ENCODE measurements around the gene ZNF428. TPM values are rescaled to one million over a fixed set of nuclear protein-coding genes. Genes with fewer than 3 reads are reported as not detected.
A peak's percentile ranks its signal among the peaks of the same experiment; 100 is the strongest.

Gene ZNF428
- total RNA-seq, 2 donors from 2014 or later = 44.3 to 46.8 TPM

- Histone ChIP-seq H3K27ac (ENCODE audit: low read depth, low read length) (no peak overlapping the region), H3K27me3 (ENCODE audit: control insufficient read depth, insufficient read depth, low read length, poor library complexity, severe bottlenecking) (no peaks in the 10 kb centered on the region), H3K9ac (ENCODE audit: extremely low read depth, low read length, poor library complexity, severe bottlenecking) (no peak overlapping the region), H3K4me3 (ENCODE audit: low read length) (no peak overlapping the region), H3K4me1 (ENCODE audit: control insufficient read depth, insufficient read depth, low read length) (no peaks in the 10 kb centered on the region), H3K9me3 (ENCODE audit: control insufficient read depth, low read length) (no peaks in the 10 kb centered on the region), H3K36me3 (ENCODE audit: control insufficient read depth, insufficient read depth, low read length) (peaks cover 11% of the 10 kb centered on the region)
- no peak for DNase-seq
- 95 to 96% methylated on average over 11 to 12 of the region's 12 CpGs for WGBS, 2 experiments (ENCODE audit: insufficient coverage in 1 of 2, insufficient read length in 1 of 2)
- H3K36me3 Mint-ChIP-seq (ENCODE audit: low read depth) = peaks cover 43% of the 10 kb centered on the region
- TF ChIP-seq CTCF (conservative IDR thresholded peaks at IDR 0.05) = no peak
- no peaks in the 10 kb centered on the region for H3K4me1 Mint-ChIP-seq
- peak overlapping the region; percentile 37 for H3K27ac Mint-ChIP-seq
- H3K9me3 Mint-ChIP-seq = no peaks in the 10 kb centered on the region
- H3K4me3 Mint-ChIP-seq = no peak overlapping the region
- no peaks in the 10 kb centered on the region for H3K27me3 Mint-ChIP-seq (ENCODE audit: insufficient read depth)
Observed at GRCh38 chr19:43561139-43561970, 58.1 kb downstream of the ZNF428 start.

- Histone ChIP-seq H3K4me3 (ENCODE audit: low read length) (no peak overlapping the region), H3K27ac (ENCODE audit: low read depth, low read length) (no peak overlapping the region), H3K9ac (ENCODE audit: extremely low read depth, low read length, poor library complexity, severe bottlenecking) (no peak overlapping the region), H3K4me1 (ENCODE audit: control insufficient read depth, insufficient read depth, low read length) (no peaks in the 10 kb centered on the region), H3K27me3 (ENCODE audit: control insufficient read depth, insufficient read depth, low read length, poor library complexity, severe bottlenecking) (no peaks in the 10 kb centered on the region), H3K9me3 (ENCODE audit: control insufficient read depth, low read length) (no peaks in the 10 kb centered on the region), H3K36me3 (ENCODE audit: control insufficient read depth, insufficient read depth, low read length) (peaks cover 15% of the 10 kb centered on the region)
- DNase-seq = peak; percentile 53
- Mint-ChIP-seq H3K36me3 (ENCODE audit: low read depth) (peaks cover 43% of the 10 kb centered on the region), H3K9me3 (no peaks in the 10 kb centered on the region), H3K4me3 (no peak overlapping the region), H3K27ac (peak overlapping the region; percentile 37), H3K4me1 (no peaks in the 10 kb centered on the region), H3K27me3 (ENCODE audit: insufficient read depth) (no peaks in the 10 kb centered on the region)
- WGBS, 2 experiments (ENCODE audit: insufficient coverage in 1 of 2, insufficient read length in 1 of 2) = 88 to 92% methylated on average over 5 to 6 of the region's 6 CpGs
- TF ChIP-seq CTCF (conservative IDR thresholded peaks at IDR 0.05) = peak; percentile 41
Observed at GRCh38 chr19:43560687-43561086, 58.7 kb downstream of the ZNF428 start.

Other genes starting within 250 kb of the ZNF428 start
- gene TEX101, start 204.7 kb downstream of the ZNF428 start, total RNA-seq = under 1 TPM in 1 of 2 donors, not detected in 1; 0.59 TPM
- under 1 TPM; 0.33 to 0.51 TPM for gene LYPD3, start 154.0 kb downstream of the ZNF428 start, total RNA-seq
- gene PHLDB3, start 114.9 kb downstream of the ZNF428 start, total RNA-seq = 10 to 100 TPM in 1 of 2 donors, 1 to 10 TPM in 1; 7.7 to 13.5 TPM
- gene ETHE1, start 92.4 kb downstream of the ZNF428 start, total RNA-seq = 10 to 100 TPM; 13.0 to 15.2 TPM
- under 1 TPM; 0.22 TPM for gene ZNF575, start 86.4 kb downstream of the ZNF428 start, total RNA-seq
- 10 to 100 TPM; 48.8 to 52.1 TPM for gene XRCC1, start 44.1 kb downstream of the ZNF428 start, total RNA-seq
- 10 to 100 TPM in 1 of 2 donors, 1 to 10 TPM in 1; 7.7 to 12.2 TPM for gene PINLYP, start 43.8 kb downstream of the ZNF428 start, total RNA-seq
- 10 to 100 TPM; 39.7 to 46.0 TPM for gene IRGQ, start 23.5 kb downstream of the ZNF428 start, total RNA-seq
- 10 to 100 TPM; 11.9 to 12.1 TPM for gene ZNF576, start 23.0 kb downstream of the ZNF428 start, total RNA-seq
- under 1 TPM; 0.35 to 0.37 TPM for gene SRRM5, start 7.5 kb downstream of the ZNF428 start, total RNA-seq
- gene CADM4, start 20.2 kb upstream of the ZNF428 start, total RNA-seq = 10 to 100 TPM in 1 of 2 donors, 1 to 10 TPM in 1; 9.3 to 19.9 TPM
- 10 to 100 TPM; 14.7 to 21.5 TPM for gene PLAUR, start 50.5 kb upstream of the ZNF428 start, total RNA-seq
- not detected for gene IRGC, start 96.4 kb upstream of the ZNF428 start, total RNA-seq
- gene SMG9, start 135.3 kb upstream of the ZNF428 start, total RNA-seq = 10 to 100 TPM; 44.6 to 53.8 TPM
- gene KCNN4, start 161.3 kb upstream of the ZNF428 start, total RNA-seq = not detected
- under 1 TPM in 1 of 2 donors, not detected in 1; 0.11 TPM for gene LYPD5, start 182.8 kb upstream of the ZNF428 start, total RNA-seq
- 10 to 100 TPM in 1 of 2 donors, 1 to 10 TPM in 1; 7.1 to 10.1 TPM for gene ZNF283, start 207.7 kb upstream of the ZNF428 start, total RNA-seq